ENCODE data around the gene RALY. TPM values are rescaled to one million over a fixed set of nuclear protein-coding genes. Genes with fewer than 3 reads are reported as not detected.

The RALY gene
- total RNA-seq, 4 donors from 2014 or later, result 78.5 to 110 (median 86.6) TPM

DNA sequence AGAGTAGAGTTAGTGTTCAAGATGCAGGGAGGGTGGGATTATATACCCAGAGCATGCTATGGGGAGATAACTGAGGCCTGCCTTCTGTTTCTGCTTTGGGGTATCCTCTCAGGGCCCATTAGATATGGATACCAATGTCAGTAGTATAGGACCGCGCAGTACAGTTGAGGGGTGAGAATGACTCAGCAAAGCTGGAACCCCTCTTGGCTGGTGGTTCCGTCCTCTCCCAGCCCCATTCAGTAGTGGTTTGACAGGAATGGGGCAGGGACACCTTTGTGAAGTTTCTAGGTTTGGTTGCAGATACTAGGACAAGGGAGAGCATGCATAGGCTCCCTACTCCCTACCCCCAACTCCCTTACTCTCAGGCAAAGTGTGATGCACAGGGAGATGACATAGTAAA lies 70.6 kb downstream of the RALY start:
- Histone ChIP-seq H3K36me3 (no peaks in the 10 kb centered on the region), H3K27ac (no peak overlapping the region), H3K4me1 (peaks cover 24% of the 10 kb centered on the region), H3K4me3 (no peak overlapping the region), H3K9me3 (no peaks in the 10 kb centered on the region), H3K27me3 (no peaks in the 10 kb centered on the region)
- TF ChIP-seq POLR2AphosphoS5 (IDR thresholded peaks at IDR 0.05), result no peak
- no peak for TF ChIP-seq EP300 (IDR thresholded peaks at IDR 0.05)
- TF ChIP-seq, protein P1, sequence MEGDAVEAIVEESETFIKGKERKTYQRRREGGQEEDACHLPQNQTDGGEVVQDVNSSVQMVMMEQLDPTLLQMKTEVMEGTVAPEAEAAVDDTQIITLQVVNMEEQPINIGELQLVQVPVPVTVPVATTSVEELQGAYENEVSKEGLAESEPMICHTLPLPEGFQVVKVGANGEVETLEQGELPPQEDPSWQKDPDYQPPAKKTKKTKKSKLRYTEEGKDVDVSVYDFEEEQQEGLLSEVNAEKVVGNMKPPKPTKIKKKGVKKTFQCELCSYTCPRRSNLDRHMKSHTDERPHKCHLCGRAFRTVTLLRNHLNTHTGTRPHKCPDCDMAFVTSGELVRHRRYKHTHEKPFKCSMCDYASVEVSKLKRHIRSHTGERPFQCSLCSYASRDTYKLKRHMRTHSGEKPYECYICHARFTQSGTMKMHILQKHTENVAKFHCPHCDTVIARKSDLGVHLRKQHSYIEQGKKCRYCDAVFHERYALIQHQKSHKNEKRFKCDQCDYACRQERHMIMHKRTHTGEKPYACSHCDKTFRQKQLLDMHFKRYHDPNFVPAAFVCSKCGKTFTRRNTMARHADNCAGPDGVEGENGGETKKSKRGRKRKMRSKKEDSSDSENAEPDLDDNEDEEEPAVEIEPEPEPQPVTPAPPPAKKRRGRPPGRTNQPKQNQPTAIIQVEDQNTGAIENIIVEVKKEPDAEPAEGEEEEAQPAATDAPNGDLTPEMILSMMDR (IDR thresholded peaks at IDR 0.05), result no peak
- no peak for TF ChIP-seq POLR2A (IDR thresholded peaks at IDR 0.05)
- 96% methylated on average over 3 of the region's 3 CpGs for WGBS
- no peak for DNase-seq (ENCODE audit: low spot score in 2 of 2)

DNA sequence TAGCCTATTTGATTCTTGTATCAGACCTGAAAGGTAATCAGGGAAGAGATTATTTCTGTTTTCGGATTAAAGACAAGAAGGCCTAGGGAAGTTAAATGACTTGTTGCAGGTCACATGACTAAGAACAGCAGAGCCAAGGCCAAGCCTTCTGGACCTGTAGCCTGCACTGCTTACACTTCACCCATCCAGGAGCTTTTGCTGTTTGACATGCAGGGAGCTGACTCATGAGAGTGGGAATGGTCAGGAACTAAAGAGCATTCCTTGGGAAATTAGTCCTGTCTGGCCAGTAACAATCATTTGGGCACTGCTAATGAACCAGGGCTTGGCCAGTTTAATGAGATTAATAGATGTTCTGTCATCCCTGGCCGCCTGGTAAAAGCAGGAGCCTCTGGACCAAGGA lies 71.5 kb downstream of the RALY start:
- no peaks in the 10 kb centered on the region for H3K27me3 ChIP-seq
- no peak overlapping the region for H3K27ac ChIP-seq
- H3K36me3 ChIP-seq, result no peaks in the 10 kb centered on the region
- no peaks in the 10 kb centered on the region for H3K9me3 ChIP-seq
- no peak for TF ChIP-seq POLR2A (IDR thresholded peaks at IDR 0.05)
- no peak for TF ChIP-seq EP300 (IDR thresholded peaks at IDR 0.05)
- no peak for TF ChIP-seq POLR2AphosphoS5 (IDR thresholded peaks at IDR 0.05)
- TF ChIP-seq, protein P1 (IDR thresholded peaks at IDR 0.05), result no peak
- H3K4me3 ChIP-seq, result no peak overlapping the region
- H3K4me1 ChIP-seq, result peaks cover 30% of the 10 kb centered on the region
- 83% methylated on average over 2 of the region's 2 CpGs for WGBS
- DNase-seq (ENCODE audit: low spot score in 2 of 2), result no peak

DNA sequence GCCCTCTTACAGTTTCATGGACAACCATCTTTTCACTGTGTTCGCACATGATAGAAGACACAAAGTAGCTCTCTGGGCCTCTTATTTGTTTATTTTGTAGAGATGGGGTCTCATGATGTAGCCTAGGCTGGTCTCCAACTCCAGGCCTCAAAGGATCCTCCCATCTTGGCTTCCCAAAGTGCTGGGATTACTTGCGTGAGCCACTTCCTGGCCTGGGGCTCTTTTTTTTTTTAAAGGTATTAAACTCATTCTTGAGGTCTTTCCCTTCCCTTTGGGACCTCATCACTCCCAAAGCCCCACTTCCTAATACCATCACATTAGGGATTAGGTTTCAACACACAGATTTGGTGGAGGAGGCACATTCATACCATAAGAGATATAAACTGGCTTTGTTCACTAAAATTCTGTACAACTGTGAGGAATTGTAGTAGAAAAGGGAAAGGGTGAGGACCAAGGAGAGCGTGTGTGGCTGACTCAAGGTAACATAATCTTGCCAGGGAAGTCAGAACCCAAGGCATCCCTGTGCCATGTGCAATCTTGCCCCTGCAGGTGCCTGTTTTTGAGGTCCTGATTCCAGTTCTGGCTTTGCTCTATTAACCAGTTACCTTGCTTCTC lies 72.9 kb downstream of the RALY start:
- no peak overlapping the region for H3K27ac ChIP-seq
- TF ChIP-seq POLR2A (IDR thresholded peaks at IDR 0.05), result no peak
- no peak for TF ChIP-seq POLR2AphosphoS5 (IDR thresholded peaks at IDR 0.05)
- TF ChIP-seq, protein P1 (IDR thresholded peaks at IDR 0.05), result no peak
- TF ChIP-seq EP300 (IDR thresholded peaks at IDR 0.05), result no peak
- WGBS, result 62% methylated on average over 3 of the region's 3 CpGs

DNA sequence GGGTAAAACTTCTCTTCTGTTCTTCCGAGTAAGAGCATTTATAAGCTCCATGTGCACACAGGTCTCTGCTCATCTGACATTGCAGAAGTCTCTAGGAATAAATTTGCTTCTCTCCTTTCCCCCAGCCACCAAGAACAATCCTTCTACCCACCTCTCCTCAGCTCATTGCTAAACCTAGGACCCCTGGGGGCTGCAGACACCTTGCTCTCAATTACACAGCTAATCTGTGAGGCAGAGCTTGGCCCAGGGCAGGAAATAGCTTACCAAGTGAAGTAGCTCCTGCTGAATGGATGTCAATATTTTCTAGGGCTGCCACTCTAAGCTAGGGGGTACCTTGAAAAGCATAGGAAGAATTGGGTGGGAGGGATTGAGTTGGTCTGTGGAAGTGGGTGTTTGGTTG lies 74.3 kb downstream of the RALY start:
- H3K27ac ChIP-seq, result no peak overlapping the region
- no peaks in the 10 kb centered on the region for H3K9me3 ChIP-seq
- peaks cover 7% of the 10 kb centered on the region for H3K36me3 ChIP-seq
- H3K4me1 ChIP-seq, result peaks cover 22% of the 10 kb centered on the region
- TF ChIP-seq POLR2A (IDR thresholded peaks at IDR 0.05) (no peak), POLR2AphosphoS5 (IDR thresholded peaks at IDR 0.05) (no peak), EP300 (IDR thresholded peaks at IDR 0.05) (no peak)
- TF ChIP-seq, protein P1 (IDR thresholded peaks at IDR 0.05), result no peak
- no peak overlapping the region for H3K4me3 ChIP-seq
- DNase-seq (ENCODE audit: low spot score in 2 of 2), result no peak
- no peaks in the 10 kb centered on the region for H3K27me3 ChIP-seq
- WGBS, result 83% methylated on average over 1 of the region's 1 CpG

More for the DNA sequence above, 72.9 kb downstream of the RALY start:
- Histone ChIP-seq H3K4me1 (peaks cover 30% of the 10 kb centered on the region), H3K27me3 (no peaks in the 10 kb centered on the region), H3K36me3 (no peaks in the 10 kb centered on the region), H3K9me3 (no peaks in the 10 kb centered on the region), H3K4me3 (no peak overlapping the region)
- no peak for DNase-seq (ENCODE audit: low spot score in 2 of 2)

DNA sequence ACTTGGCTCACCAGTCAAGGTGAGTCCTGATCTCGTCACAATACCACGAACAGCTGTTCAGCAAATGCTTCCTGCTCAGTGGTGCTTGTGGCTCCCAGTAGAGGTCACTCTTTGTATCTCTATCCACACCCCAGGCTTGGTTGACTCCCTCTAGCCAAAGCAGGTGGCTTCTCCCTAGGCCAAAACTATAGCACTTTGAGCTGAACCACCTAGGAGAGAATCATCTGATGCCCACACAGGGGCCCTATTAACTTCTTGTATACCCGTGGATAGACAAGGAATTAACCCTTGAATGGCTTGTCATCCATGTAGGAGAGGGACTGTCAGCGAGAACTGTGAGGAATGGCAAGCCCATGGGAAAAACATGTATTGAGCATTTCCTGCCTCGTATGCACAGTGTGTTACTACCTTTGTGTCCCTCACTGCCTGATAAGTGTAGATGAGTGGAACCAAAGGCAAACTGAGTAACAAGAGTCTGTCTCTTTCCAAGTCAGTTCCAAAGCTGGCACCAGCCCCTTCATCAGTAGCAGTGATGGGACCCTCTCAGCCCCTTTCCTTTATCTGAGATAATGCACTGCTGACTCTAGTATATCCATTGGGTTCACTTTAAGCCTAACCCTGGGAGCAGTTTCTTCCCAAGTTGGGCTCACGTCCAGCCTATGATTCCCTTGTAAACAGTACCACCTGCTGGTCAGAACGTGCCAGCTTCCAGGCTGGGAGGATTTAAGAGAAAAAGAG lies 75.8 kb downstream of the RALY start:
- Histone ChIP-seq H3K27ac (peak overlapping the region; percentile 13), H3K9me3 (no peaks in the 10 kb centered on the region), H3K4me1 (peaks cover 22% of the 10 kb centered on the region), H3K4me3 (no peak overlapping the region), H3K27me3 (no peaks in the 10 kb centered on the region), H3K36me3 (peaks cover 20% of the 10 kb centered on the region)
- DNase-seq (ENCODE audit: low spot score in 2 of 2), result peak; percentile 80 to 84
- WGBS, result 22% methylated on average over 7 of the region's 7 CpGs
- TF ChIP-seq POLR2A (IDR thresholded peaks at IDR 0.05) (no peak), POLR2AphosphoS5 (IDR thresholded peaks at IDR 0.05) (peak in 1 of 3 donors; percentile 29), EP300 (IDR thresholded peaks at IDR 0.05) (no peak)
- TF ChIP-seq, protein P1 (IDR thresholded peaks at IDR 0.05), result peak; percentile 70 to 93

All from suprapubic skin (tissue), 4 donors.